DOHH2 (cell line): ENCODE measurements around the gene TBC1D22A.

Experiments
- H3F3A ChIP-seq: fragments of 200-600 bp; sonication (generic), shearing (Covaris generic); 2 replicates; pipeline ENCODE4 v1.6.0; 2016; ENCODE audit warnings: antibody characterized with exemption, mild to moderate bottlenecking; ENCODE audit not compliant: control insufficient read depth, insufficient read depth
- H3K27ac ChIP-seq: fragments of 200-600 bp; sonication (generic); 2 replicates; pipeline ENCODE4 v1.5.1; 2014; ENCODE audit warnings: low read depth, mild to moderate bottlenecking, low read length, moderate library complexity
- H3K27me3 ChIP-seq: fragments of 200-600 bp; sonication (generic); 2 replicates; pipeline ENCODE4 v1.6.1; 2014; ENCODE audit warnings: mild to moderate bottlenecking, low read length, mixed read lengths; ENCODE audit not compliant: control insufficient read depth
- H3K36me3 ChIP-seq: fragments of 200-600 bp; sonication (generic); 2 replicates; pipeline ENCODE4 v1.6.1; 2014; ENCODE audit warnings: mild to moderate bottlenecking, low read length, moderate library complexity, mixed read lengths; ENCODE audit not compliant: control insufficient read depth
- H3K4me1 ChIP-seq: fragments of 200-600 bp; sonication (generic); 2 replicates; pipeline ENCODE4 v1.6.1; 2014; ENCODE audit warnings: mild to moderate bottlenecking, low read length, mixed read lengths; ENCODE audit not compliant: control insufficient read depth
- H3K4me2 ChIP-seq: fragments of 200-600 bp; sonication (generic); 2 replicates; pipeline ENCODE4 v1.6.0; 2014; ENCODE audit warnings: mild to moderate bottlenecking, low read length, moderate library complexity
- H3K4me3 ChIP-seq: fragments of 200-600 bp; sonication (generic); 2 replicates; pipeline ENCODE4 v1.5.1; 2014; ENCODE audit warnings: mild to moderate bottlenecking, low read length, mixed read lengths
- H3K79me2 ChIP-seq: fragments of 200-600 bp; sonication (generic); 2 replicates; pipeline ENCODE4 v1.6.1; 2014; ENCODE audit warnings: mild to moderate bottlenecking, low read length, mixed read lengths; ENCODE audit not compliant: control insufficient read depth
- H3K9me2 ChIP-seq: fragments of 200-600 bp; sonication (generic); replicated peaks from 2 replicates; pipeline ENCODE4 v1.6.1; 2014; ENCODE audit warnings: mild to moderate bottlenecking, low read length, mixed read lengths; ENCODE audit not compliant: control insufficient read depth
- H3K9me3 ChIP-seq: fragments of 200-600 bp; sonication (generic); 2 replicates; pipeline ENCODE4 v1.6.1; 2014; ENCODE audit warnings: antibody characterized with exemption, low read length, mixed read lengths; ENCODE audit not compliant: control insufficient read depth, insufficient read depth
- H4K20me1 ChIP-seq: fragments of 200-600 bp; sonication (generic); 2 replicates; pipeline ENCODE4 v1.6.0; 2014; ENCODE audit warnings: low read depth, mild to moderate bottlenecking, antibody characterized with exemption, low read length, moderate library complexity; ENCODE audit not compliant: control insufficient read depth, insufficient read depth
- EZH2phosphoT487 ChIP-seq: fragments of 200-600 bp; sonication (generic); IDR thresholded peaks from 2 replicates; pipeline ENCODE4 v1.6.1; 2017; ENCODE audit warnings: borderline replicate concordance, mild to moderate bottlenecking, antibody characterized with exemption, low read length, moderate library complexity, mixed read lengths
- TF ChIP-seq, protein P1 (sequence below): fragments of 200-600 bp; sonication (generic); IDR thresholded peaks from one replicate; pipeline ENCODE4 v1.5.1; 2014; ENCODE audit warnings: antibody characterized with exemption, mild to moderate bottlenecking, low read depth, low read length; ENCODE audit not compliant: poor library complexity, severe bottlenecking

Gene TBC1D22A

DNA sequence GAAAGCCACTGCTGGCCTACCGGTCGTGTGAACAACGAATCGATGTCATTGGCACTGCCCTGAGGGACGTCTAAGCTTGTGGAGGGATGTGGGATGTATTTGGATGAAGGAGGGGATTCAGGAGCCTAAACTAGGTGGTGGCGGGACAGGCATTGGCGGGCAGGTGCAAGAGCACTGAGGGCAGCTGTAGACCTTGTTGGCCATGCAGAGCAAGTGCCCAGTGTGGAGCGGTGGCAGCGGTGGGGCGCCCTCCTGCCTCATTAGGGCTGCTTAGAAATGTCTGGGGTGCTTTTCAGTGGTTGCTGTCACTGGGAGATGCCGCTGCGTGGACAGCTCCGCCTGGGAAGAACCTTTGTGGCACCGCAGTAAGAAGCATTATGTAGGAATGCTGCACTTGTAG, 220.2 kb downstream of the TBC1D22A start:
- peaks cover 29% of the 10 kb centered on the region for H3K36me3 ChIP-seq
- H4K20me1 ChIP-seq: peaks cover 15% of the 10 kb centered on the region
- H3K27ac ChIP-seq: no peak overlapping the region
- no peak overlapping the region for H3K4me3 ChIP-seq
- no peaks in the 10 kb centered on the region for H3K9me3 ChIP-seq
- H3K27me3 ChIP-seq: no peaks in the 10 kb centered on the region
- no peaks in the 10 kb centered on the region for H3K9me2 ChIP-seq
- H3F3A ChIP-seq: no peaks in the 10 kb centered on the region
- peaks cover 9% of the 10 kb centered on the region for H3K79me2 ChIP-seq
- no peaks in the 10 kb centered on the region for H3K4me1 ChIP-seq
- H3K4me2 ChIP-seq: no peak overlapping the region
- TF ChIP-seq EZH2phosphoT487: no peak
- TF ChIP-seq, protein P1, sequence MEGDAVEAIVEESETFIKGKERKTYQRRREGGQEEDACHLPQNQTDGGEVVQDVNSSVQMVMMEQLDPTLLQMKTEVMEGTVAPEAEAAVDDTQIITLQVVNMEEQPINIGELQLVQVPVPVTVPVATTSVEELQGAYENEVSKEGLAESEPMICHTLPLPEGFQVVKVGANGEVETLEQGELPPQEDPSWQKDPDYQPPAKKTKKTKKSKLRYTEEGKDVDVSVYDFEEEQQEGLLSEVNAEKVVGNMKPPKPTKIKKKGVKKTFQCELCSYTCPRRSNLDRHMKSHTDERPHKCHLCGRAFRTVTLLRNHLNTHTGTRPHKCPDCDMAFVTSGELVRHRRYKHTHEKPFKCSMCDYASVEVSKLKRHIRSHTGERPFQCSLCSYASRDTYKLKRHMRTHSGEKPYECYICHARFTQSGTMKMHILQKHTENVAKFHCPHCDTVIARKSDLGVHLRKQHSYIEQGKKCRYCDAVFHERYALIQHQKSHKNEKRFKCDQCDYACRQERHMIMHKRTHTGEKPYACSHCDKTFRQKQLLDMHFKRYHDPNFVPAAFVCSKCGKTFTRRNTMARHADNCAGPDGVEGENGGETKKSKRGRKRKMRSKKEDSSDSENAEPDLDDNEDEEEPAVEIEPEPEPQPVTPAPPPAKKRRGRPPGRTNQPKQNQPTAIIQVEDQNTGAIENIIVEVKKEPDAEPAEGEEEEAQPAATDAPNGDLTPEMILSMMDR: no peak

DNA sequence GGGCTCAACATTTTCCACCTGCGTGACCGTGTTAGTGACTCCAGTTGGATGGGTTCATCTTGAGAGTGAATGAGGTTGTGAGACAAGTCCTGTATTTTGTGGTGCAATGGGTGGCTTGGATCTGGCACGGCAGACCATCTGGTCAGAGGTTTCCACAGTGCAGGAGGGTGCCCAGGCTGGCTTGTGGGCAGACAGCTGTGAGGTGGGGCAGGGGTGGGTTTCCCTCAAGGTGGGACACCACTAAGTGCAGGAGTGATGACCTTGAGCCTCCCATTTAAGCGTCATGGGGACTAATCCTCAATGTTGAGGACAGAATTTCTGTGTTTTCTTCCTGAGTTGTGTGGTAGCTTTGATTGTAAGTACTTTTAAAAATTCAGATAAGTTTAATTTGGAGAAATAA, 220.6 kb downstream of the TBC1D22A start:
- H3K27ac ChIP-seq: no peak overlapping the region
- TF ChIP-seq EZH2phosphoT487: no peak
- TF ChIP-seq, protein P1: no peak
- H3K4me1 ChIP-seq: no peaks in the 10 kb centered on the region
- H4K20me1 ChIP-seq: peaks cover 15% of the 10 kb centered on the region
- no peaks in the 10 kb centered on the region for H3K9me2 ChIP-seq
- no peak overlapping the region for H3K4me2 ChIP-seq
- H3K9me3 ChIP-seq: no peaks in the 10 kb centered on the region
- H3K4me3 ChIP-seq: no peak overlapping the region
- no peaks in the 10 kb centered on the region for H3K27me3 ChIP-seq
- H3K36me3 ChIP-seq: peaks cover 28% of the 10 kb centered on the region; the same call in 1 of the 2 replicates
- no peaks in the 10 kb centered on the region for H3F3A ChIP-seq
- H3K79me2 ChIP-seq: peaks cover 9% of the 10 kb centered on the region

DNA sequence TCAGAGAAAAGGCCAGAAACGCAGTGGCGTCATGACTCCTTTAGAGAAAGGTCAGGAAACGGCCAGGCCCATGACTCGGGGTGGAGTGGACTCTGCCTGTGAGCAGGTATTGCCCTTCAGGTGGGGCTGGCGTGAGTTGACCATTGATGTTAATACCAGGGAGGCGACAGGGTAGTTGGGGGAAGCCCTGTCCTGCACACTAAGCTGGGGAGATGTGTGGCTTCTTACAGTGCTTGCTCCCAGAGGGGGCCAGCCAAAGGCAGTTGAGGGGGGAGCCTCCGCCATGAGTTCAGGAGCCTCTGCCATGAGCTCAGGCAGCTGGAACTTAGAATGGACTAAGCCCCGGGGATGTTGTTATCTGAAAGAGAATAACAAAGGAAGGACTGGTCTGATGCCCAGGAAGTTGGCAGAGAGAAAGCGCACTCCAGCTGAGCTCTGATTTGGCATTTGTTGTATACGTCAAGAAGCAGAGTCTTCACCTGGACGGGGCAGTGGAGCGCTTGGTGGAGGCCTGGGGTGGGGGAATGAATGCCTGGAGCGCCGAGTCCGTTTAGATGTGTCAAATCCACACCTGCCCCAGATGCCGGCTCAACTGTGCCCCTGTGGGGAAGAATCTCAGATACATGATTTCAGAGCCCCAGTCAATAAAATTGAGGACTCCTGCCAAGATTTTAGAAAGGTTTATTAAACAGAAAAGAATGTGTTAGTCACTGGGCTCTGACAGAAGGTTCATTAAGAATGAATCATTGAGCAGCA, 222.5 kb downstream of the TBC1D22A start:
- Histone ChIP-seq H3K27me3 (no peaks in the 10 kb centered on the region), H3K79me2 (peaks cover 9% of the 10 kb centered on the region), H3K4me3 (no peak overlapping the region), H4K20me1 (peaks cover 15% of the 10 kb centered on the region), H3F3A (no peaks in the 10 kb centered on the region), H3K36me3 (peaks cover 16% of the 10 kb centered on the region), H3K4me1 (no peaks in the 10 kb centered on the region), H3K9me3 (no peaks in the 10 kb centered on the region), H3K9me2 (no peaks in the 10 kb centered on the region), H3K27ac (no peak overlapping the region), H3K4me2 (no peak overlapping the region)
- TF ChIP-seq, protein P1: no peak
- TF ChIP-seq EZH2phosphoT487: no peak
